Measurements from ENCODE around the gene CADPS2. TPM values are rescaled to one million over a fixed set of nuclear protein-coding genes. Genes with fewer than 3 reads are reported as not detected.

CADPS2 gene
- total and polyA plus RNA-seq, 2 of the 8 experiments (the other 6 are each of a cell fraction or from before 2014, with no cell fraction given), result 8.9 to 22.3 TPM

GRCh38 chr7:122343601-122344302 is 542.5 kb downstream of the CADPS2 start (continued):
- peak; percentile 41 for TF ChIP-seq CHD7 (IDR thresholded peaks at IDR 0.05; ENCODE audit: insufficient replicate concordance, low read length)

All from H1 (cell line).